Activated CD8-positive, alpha-beta memory T cell treated with anti-CD3 and anti-CD28 coated beads for 36 hours (primary cell): ENCODE measurements around the gene AP2B1. TPM values are rescaled to one million over a fixed set of nuclear protein-coding genes. Genes with fewer than 3 reads are reported as not detected.

Experiments used
- CTCF ChIA-PET: fragments of 350-600 bp; sonication (Branson Sonifier 250); formaldehyde crosslinking; loops from one replicate; lab custom pipeline; 2021; ENCODE audit warnings: antibody characterized with exemption; lab: Charles Lee
- POLR2A ChIA-PET: fragments of 350-600 bp; sonication (Branson Sonifier 250); formaldehyde crosslinking; loops from one replicate; lab custom pipeline; 2021; ENCODE audit warnings: antibody characterized with exemption; lab: Charles Lee
- total RNA-seq, 2 experiments: library from RNA; stranded (reverse); gene quantifications; one replicate each; pipeline ENCODE4 v1.2.3, GENCODE V29; 2021

AP2B1 gene
- total RNA-seq, 2 experiments from 2014 or later: 162 to 163 TPM

DNA sequence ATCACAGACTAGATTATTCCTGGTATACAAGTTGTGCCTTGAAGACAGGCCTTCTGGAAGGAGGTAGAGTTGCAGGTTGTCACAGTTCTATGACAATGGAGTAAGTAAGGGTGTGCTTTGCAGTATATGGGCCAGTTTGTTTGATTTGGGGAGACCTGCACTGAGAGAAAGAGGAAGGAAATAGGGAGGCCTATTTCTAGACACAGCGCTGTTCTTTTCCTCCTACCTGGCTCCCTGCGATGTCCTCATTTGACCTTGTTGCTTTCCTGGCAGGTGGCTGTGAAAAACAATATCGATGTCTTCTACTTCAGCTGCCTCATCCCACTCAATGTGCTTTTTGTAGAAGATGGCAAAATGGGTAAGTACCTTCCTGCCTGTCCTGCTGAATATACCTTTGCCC lies 121.8 kb downstream of the AP2B1 start:
- ChIA-PET CTCF (no interaction called here), POLR2A (interaction anchor here (0.7 kb wide), 1 partner anchor 525 kb away, joined by 3 read pairs; no protein-coding TSS in a partner anchor)

DNA sequence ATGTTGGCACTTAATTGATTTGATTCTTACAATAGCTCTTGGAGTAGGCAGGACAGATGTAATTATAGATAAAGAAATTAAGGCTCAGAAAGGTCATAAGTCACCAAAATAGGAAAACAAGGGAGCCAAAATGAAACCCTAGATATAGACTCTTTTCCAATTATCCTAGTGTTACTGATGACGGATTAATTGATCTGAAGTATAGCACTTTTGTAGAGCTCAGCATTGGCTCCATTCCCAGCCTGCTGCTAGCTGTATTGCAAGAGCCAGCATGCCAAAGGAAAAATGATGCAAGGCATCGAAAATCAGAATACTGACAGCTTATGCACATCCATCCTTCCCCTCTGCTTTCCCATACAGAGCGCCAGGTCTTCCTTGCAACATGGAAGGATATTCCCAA lies 122.8 kb downstream of the AP2B1 start:
- POLR2A ChIA-PET: no interaction called here
- CTCF ChIA-PET: interaction anchor here (0.6 kb wide), 1 partner anchor 118 kb away, joined by 3 read pairs; no protein-coding TSS in a partner anchor

DNA sequence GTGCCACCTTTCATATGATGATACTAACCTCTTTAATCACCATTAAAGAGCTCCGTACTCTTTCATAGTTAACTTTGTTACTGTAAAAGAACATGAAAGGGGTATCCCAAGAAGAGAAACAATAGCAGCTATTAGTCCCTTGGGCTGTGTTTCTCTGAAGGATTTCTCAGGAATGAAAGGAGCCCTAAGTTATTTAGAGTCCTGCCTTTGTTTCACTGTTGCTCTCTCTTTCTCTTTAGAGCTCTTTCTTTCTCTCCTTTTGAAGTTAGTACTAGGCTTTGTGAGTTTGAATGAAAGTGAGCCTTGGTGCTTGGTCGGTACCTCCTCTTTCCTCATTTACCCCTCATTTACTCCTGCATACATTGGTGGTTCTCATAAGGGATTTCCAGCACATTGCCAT lies 123.8 kb downstream of the AP2B1 start:
- ChIA-PET CTCF (interaction anchor here (0.6 kb wide), 1 partner anchor 95 kb away, joined by 4 read pairs; no protein-coding TSS in a partner anchor), POLR2A (no interaction called here)

DNA sequence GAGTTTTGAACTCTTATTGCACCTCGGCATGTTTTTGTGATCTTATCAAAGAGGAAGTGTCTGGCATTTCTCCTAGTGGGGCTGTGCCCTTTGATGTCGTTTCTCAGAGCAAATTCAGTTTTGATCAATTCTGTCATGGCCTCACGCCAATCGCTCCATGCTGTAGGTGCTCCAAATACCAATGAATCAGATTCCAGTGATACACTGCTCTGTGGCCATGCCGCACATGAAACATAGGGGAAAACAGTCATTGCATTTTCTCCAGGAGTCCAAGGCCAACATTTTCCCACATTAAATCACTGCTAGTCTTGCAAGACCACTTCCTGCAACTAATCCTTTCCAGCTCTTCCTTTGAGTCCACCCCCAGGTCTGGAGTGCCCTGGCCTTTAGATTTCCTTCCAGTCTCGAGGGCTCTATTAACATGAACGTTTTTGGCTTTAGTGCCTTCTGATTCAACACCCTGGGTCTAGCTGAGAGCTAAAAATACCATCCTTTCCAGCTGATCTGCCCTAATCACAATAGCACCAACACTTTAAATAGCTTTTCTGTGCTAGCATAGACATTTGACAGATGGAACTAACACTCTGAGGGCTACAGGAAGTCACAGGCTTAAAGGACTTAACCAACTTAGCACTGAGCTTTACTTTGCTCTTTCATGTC lies 126.1 kb downstream of the AP2B1 start:
- ChIA-PET POLR2A (no interaction called here), CTCF (interaction anchor here (0.5 to 1.2 kb wide), 3 partner anchors 51 to 100 kb away, joined by 3 to 4 read pairs (median 3); no protein-coding TSS in a partner anchor)

DNA sequence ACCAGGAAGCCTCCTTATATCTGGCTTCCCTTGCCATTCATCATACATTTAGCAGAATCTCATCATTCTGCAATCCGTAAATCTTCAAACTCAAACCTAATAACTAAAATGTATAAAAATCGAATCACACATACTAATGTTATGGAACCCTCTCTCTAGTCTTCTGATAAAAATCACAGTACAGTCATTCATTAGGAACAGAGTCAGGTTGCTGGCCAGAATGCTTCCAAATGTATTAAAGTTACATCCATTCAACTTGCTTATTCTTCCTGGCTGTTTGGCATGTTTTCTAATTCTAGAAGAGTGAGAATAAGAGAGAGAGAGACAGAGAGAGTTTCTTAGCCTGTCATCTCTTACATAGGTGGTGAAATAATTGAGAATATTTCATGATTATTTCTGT lies 127.9 kb downstream of the AP2B1 start:
- ChIA-PET CTCF (no interaction called here), POLR2A (no interaction called here)

DNA sequence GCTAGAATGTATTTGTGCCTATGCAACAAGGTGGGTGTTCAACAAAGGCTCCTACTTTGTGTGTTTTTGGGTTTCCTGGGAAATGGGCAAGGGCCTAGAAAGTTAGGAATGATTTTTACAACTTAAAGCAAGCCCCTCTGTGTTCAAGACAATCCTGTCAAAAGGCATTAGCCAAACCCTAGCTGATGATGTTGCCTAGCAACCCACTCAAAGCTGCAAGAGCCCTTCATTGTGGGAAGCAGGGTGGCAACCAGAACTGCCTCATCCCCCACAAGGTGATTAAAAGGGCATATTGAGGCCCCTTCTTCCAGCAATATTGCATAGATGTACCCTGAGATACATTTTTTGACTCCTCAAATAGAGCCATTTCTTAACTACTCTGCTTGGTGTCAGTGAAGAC lies 128.3 kb downstream of the AP2B1 start:
- ChIA-PET CTCF (no interaction called here), POLR2A (no interaction called here)

DNA sequence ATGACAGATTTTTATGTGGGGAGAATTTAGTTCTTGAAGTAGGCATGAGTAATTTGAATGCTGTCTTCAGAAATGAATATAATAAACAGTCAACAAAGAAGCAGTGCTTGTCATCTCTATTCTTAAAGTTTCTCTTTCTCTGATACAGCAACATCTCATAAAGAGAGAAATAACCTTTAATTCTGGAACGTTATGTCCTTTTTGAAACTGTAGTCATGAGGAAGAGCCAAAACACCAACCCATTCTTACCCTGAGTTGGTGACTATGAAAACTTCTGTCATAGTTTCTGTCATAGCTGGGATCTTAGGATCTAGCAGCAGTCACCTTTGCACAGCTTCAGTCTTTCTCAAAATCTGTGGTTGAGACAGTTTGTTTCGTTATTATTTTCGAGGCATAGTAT lies 129.1 kb downstream of the AP2B1 start:
- POLR2A ChIA-PET: interaction anchor here (0.5 kb wide), 1 partner anchor 108 kb away, joined by 5 read pairs; no protein-coding TSS in a partner anchor
- CTCF ChIA-PET: no interaction called here

DNA sequence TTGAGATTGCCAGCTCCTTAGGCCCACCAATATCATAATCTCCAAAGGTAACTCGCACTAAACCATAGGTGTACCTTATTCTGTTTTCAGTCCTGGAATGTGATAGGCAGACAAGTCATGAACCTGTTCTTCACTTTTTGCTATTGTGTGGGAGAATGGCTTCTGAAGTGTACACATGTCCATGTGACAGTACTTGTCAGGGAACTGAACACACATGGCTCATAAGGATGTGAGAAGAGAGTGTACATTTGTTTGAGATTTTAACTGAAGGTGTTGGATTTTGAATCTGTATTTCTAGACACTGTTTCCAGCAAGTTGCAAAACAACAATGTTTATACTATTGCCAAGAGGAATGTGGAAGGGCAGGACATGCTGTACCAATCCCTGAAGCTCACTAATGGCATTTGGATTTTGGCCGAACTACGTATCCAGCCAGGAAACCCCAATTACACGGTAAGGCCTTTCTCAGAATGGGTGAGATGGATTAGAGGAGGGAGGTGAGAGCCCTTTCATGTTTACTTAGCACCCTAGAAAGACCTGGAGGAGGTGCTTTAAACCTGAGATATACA lies 129.9 kb downstream of the AP2B1 start:
- ChIA-PET POLR2A (no interaction called here), CTCF (interaction anchor here (1.2 kb wide), 1 partner anchor 87 kb away, joined by 3 read pairs; no protein-coding TSS in a partner anchor)

DNA sequence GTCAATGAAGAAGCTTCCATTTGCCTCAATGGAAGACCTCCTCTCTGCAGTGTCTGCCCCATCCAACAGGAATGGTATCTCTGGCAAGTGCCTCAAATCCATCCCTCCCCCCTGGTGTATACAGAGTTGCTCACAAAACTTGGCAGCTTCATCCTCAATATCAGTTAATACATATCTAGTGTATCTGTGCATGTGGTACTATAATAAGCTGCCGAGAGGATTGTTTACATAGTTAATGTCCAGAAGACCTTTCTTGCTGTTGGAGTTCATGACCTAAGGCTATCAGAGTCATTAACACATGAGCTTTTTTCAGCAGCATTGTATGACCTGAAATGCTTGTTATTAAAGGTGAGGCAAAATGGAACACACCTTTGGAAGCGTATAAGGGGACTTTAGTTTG lies 130.4 kb downstream of the AP2B1 start:
- ChIA-PET CTCF (interaction anchor here (1.2 kb wide), 1 partner anchor 87 kb away, joined by 3 read pairs; no protein-coding TSS in a partner anchor), POLR2A (no interaction called here)

DNA sequence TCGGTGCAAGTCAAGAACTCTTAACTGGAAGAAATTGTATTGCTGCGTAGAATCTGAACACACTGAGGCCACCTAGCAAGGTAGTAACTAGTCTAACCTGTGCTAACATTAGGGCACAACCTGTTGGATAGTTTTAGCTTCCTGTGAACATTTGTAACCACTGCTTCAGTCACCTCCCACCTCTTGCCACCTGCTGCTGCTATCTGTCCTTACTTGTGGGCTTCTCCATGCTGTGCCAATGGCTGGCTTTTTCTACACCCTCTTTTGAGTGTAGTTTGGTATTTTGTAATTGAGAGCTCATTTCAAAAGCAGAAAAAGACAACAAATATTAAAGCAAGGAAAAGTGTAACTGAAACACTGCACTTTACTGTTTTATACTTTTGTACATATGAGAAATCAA lies 136.6 kb downstream of the AP2B1 start:
- ChIA-PET POLR2A (no interaction called here), CTCF (no interaction called here)

DNA sequence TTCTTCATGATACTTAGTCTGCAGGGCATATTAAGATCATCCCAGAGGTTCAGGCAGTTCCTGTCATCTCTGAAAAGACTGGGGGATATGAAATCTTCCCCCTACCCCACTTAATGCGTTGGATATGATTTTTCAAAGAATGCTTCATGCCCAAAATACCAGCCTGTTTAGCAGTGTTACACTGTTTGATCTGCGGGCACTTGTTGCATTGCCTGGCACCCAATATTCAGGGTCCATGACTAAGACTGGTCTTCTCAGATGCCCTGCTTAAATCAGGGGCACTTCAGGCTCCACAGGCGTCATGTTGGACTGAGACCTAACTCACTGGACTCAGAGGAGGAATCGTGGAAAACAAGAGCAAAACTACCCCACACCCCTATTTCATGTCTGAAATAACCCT lies 137.9 kb downstream of the AP2B1 start:
- ChIA-PET CTCF (interaction anchor here (1.4 kb wide), 1 partner anchor 23 kb away, joined by 5 read pairs; no protein-coding TSS in a partner anchor), POLR2A (no interaction called here)

DNA sequence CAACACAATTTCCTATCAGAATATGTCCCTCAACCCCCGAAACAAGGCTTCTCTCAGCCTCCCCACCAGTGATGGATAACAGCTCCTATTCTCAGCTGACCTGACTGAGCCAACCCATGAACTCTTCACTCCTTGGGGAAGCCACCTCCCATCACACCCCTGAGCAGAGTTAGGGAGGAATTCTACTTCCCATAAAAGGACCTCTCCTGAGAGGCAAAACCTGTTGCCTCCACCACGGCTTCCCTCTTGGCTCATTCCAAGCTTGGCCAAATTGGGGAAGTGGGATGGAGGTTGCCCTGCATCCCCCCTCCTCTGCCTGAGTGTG lies 138.6 kb downstream of the AP2B1 start:
- CTCF ChIA-PET: interaction anchor here (1.4 kb wide), 1 partner anchor 22 kb away, joined by 5 read pairs; no protein-coding TSS in a partner anchor
- POLR2A ChIA-PET: no interaction called here

DNA sequence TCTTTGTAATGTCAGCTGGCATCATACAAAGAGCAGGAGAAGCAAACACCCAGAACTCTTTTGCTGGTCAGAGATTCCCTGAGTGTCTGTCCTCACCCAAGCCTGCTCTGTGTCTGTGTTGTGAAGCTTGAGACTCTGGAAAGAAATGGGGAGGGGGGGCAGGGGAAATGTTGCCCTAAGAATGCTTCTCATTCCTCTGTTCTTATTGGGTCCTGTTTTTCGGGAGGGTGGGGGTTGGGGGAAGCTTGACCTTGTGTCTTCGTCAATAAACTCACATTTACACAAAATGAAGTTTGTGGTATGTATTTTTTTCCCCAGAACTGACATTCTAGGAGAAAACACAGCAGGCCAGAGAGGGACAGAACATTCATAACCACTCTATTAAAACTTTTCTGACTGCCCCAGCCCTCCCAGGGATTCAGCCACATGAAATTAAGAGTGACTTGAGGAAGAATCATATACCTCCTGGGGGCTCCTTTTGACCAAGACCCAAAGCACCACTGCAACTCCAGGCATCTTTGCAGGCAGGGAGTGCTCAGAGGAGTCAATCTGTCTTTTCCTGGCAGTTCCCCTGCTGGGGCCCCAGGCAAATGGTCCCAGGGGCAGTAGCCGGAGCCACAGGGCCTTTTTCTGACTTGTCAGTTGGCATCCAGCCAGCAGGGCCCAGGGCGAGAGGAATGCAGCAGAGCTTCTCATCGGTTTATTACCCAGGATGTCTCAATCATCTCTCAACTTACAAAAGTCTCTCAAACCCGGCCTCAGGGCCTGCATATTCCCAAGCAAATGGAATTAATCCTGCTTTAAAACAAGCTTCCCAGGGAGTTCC lies 139.2 kb downstream of the AP2B1 start:
- CTCF ChIA-PET: interaction anchor here (1.0 to 1.6 kb wide), 3 partner anchors 21 to 38 kb away, joined by 3 to 5 read pairs (median 4); no protein-coding TSS in a partner anchor
- POLR2A ChIA-PET: no interaction called here

DNA sequence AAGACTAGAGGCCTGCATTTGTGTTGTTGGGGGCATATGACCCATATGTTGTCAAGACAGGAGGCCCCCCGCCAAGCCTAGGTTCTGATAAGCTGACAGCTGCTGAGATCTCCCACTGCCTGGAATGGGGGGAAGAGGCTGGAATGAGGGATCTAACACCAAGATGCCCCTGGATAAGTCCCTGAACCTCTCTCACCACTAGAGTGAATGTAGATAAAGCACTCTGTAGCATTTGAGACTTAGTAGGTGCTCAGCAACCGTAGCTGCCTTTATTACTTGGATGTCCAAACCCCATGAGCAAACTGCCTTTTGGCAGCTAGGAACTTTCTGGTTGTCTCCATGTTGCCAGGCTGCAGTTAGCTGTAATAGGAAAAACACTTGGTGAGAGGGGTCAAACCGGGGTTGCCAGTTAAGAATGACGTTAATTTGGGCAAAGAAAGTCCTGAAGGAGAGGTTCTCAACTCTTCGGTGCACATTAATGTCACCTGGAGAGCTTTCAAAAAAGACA lies 139.9 kb downstream of the AP2B1 start:
- ChIA-PET CTCF (interaction anchor here (1.0 to 1.6 kb wide), 2 partner anchors 20 to 37 kb away, joined by 3 to 4 read pairs; no protein-coding TSS in a partner anchor), POLR2A (no interaction called here)

DNA sequence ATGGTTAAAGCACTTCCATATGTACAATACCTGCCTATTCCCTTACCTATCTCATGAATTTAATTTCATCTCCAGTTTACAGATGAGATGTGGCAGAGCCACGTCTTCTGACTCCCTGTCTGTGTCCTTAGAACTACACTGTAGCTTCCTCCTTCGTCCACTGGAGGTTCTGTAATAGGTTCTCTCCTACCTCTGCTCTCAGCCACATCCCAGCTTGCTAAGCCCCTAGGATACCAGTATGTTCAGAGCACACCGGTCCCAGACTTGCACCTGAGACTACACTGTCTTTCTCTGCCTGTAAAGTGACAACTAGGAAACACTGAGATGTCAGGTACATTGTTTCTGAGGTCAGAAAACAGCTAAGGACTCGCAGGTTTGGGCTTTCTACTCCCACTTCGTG lies 140.5 kb downstream of the AP2B1 start:
- POLR2A ChIA-PET: no interaction called here
- CTCF ChIA-PET: interaction anchor here (1.6 kb wide), 1 partner anchor 19 kb away, joined by 3 read pairs; no protein-coding TSS in a partner anchor

DNA sequence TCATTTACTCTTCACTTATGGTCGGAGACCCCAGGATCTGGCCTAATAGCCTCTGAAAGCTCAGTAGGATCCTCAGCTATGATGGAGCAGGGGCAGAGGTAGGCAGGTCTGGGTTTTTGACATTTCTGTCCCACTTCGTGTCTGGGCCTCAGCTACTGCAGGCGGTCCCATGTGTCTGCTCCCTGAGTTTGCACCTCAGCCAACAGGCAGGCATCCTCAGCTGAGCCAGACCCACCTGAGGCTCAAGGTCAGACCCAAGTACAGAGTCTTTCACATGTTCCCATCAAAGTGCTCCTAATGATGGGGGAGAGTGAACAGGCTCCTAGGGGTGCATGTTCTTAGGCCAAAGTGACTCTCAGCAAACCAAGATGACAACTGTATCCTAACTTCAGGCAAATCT lies 141.4 kb downstream of the AP2B1 start:
- CTCF ChIA-PET: no interaction called here
- POLR2A ChIA-PET: no interaction called here

DNA sequence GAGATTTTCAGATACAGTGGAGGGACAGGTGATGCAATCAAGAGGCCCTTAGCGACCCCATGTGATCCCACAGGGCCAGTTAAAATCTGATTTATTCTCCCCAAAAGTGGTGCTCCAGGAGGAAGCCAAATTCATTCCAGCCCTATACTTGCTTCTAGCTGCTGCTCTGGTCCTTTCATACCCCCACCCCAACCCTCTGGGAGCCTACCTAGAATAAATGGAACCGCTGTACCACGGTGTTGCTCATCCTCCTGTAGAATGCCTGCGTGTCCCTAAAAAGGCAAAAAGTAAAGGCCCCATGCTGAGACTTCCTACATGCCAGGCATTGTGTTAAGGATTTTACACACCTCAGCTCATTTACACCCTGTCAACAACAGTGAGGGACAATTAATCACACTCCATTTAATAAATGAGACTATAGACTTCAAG lies 142.3 kb downstream of the AP2B1 start:
- ChIA-PET POLR2A (no interaction called here), CTCF (no interaction called here)

DNA sequence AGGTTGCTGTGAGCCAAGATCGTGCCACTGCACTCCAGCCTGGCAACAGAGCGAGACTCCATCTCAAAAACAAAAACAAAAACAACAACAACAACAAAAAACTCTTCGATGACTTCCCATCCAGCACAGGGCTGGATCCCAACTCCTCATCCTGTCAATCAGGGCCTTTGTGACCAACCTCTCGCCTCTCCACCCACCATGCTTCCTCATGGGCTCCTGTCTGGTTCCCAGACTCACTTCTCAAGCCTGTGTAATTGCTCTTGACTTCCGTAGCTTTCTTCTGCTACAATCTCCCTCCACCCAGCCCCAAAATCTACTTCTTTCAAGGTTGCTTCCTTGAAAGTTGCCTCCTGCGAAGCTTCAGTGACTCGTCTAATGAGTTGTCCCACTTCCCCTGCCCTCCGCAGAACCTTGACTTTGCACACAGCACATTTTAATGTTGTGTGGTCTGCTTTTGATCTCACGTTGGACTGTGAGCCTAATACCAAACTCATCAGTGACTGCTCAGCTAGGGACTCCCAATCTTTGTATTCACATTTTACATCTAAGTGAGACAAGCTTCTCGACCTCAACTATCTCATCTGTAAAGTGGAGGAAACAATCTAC lies 143.4 kb downstream of the AP2B1 start:
- ChIA-PET CTCF (interaction anchor here (2.5 to 4.1 kb wide), 2 partner anchors 17 to 33 kb away, joined by 8 to 20 read pairs; no protein-coding TSS in a partner anchor), POLR2A (no interaction called here)
